GM06990 (cell line): Measurements from ENCODE around the gene KIF18B.

Experiments used
- DNase-seq: peaks from one replicate; pipeline ENCODE4 v3.0.0-alpha.2; 2011; ENCODE audit not compliant: insufficient read length; ENCODE audit errors: extremely low read depth
- H3K27me3 ChIP-seq: replicated peaks from 2 replicates; pipeline ENCODE4 v1.6.0; 2011; ENCODE audit warnings: low read length; ENCODE audit not compliant: control insufficient read depth, insufficient read depth
- H3K36me3 ChIP-seq: 2 replicates; pipeline ENCODE4 v1.5.1; 2011; ENCODE audit warnings: low read length; ENCODE audit not compliant: control insufficient read depth, insufficient read depth
- H3K4me3 ChIP-seq: replicated peaks from 2 replicates; pipeline ENCODE4 v1.5.1; 2011; ENCODE audit warnings: low read depth, mild to moderate bottlenecking, control low read depth, low read length
- CTCF ChIP-seq: IDR thresholded peaks from 2 replicates; pipeline ENCODE4 v1.5.1; 2011; ENCODE audit warnings: low read length, control low read depth, mild to moderate bottlenecking, inconsistent platforms; ENCODE audit not compliant: insufficient read depth, poor library complexity, severe bottlenecking

The KIF18B gene

GRCh38 chr17:44972953-44973352 lies 25.4 kb upstream of the KIF18B start:
- H3K27me3 ChIP-seq: peaks cover 1% of the 10 kb centered on the region; the same call in 1 of the 2 replicates
- no peaks in the 10 kb centered on the region for H3K36me3 ChIP-seq
- no peak overlapping the region for H3K4me3 ChIP-seq
- no peak for DNase-seq
- no peak for TF ChIP-seq CTCF

- DNase-seq: no peak
- Histone ChIP-seq H3K27me3 (peaks cover 1% of the 10 kb centered on the region; the same call in 1 of the 2 replicates), H3K4me3 (no peak overlapping the region), H3K36me3 (no peaks in the 10 kb centered on the region)
- TF ChIP-seq CTCF: no peak
Measured at GRCh38 chr17:44971776-44972483, 24.4 kb upstream of the KIF18B start.

GRCh38 chr17:44970136-44970741 lies 22.7 kb upstream of the KIF18B start:
- no peak for TF ChIP-seq CTCF
- peak; percentile 29 for DNase-seq
- H3K4me3 ChIP-seq: peak overlapping the region; percentile 51
- no peaks in the 10 kb centered on the region for H3K36me3 ChIP-seq
- H3K27me3 ChIP-seq: peaks cover 1% of the 10 kb centered on the region; the same call in 1 of the 2 replicates

GRCh38 chr17:44969144-44969780 lies 21.7 kb upstream of the KIF18B start:
- Histone ChIP-seq H3K27me3 (peaks cover 1% of the 10 kb centered on the region; the same call in 1 of the 2 replicates), H3K4me3 (no peak overlapping the region)

More at GRCh38 chr17:44969144-44969780, 21.7 kb upstream of the KIF18B start:
- H3K36me3 ChIP-seq: no peaks in the 10 kb centered on the region
- no peak for DNase-seq
- no peak for TF ChIP-seq CTCF
